Activated CD8-positive, alpha-beta T cell treated with anti-CD3 and anti-CD28 coated beads for 36 hours (primary cell): ENCODE measurements around the gene SHC1. TPM values are rescaled to one million over a fixed set of nuclear protein-coding genes. Genes with fewer than 3 reads are reported as not detected.

Source experiments
- ATAC-seq: fragments of 200-7000 bp; cut with Tn5 transposase; one replicate; pipeline ENCODE4 v1.10.0; 2021; ENCODE audit warnings: mild to moderate bottlenecking, moderate library complexity
- CTCF ChIA-PET: fragments of 350-600 bp; sonication (Branson Sonifier 250); formaldehyde crosslinking; loops from one replicate; lab custom pipeline; 2021; ENCODE audit warnings: antibody characterized with exemption; lab: Charles Lee
- POLR2A ChIA-PET: fragments of 350-600 bp; sonication (Branson Sonifier 250); formaldehyde crosslinking; loops from one replicate; lab custom pipeline; 2021; ENCODE audit warnings: antibody characterized with exemption; lab: Charles Lee
- DNase-seq: peaks from one replicate; pipeline ENCODE4 v3.0.0-alpha.2; 2020
- H3K27ac Mint-ChIP-seq: one replicate; pipeline ENCODE4 v1.8.0; 2021; ENCODE audit warnings: mild to moderate bottlenecking, mixed read lengths
- H3K27me3 Mint-ChIP-seq: one replicate; pipeline ENCODE4 v1.8.0; 2021; ENCODE audit warnings: mixed read lengths
- H3K36me3 Mint-ChIP-seq: one replicate; pipeline ENCODE4 v1.8.0; 2021; ENCODE audit warnings: low read depth, mixed read lengths
- H3K4me1 Mint-ChIP-seq: one replicate; pipeline ENCODE4 v1.8.0; 2021; ENCODE audit warnings: low read depth, mixed read lengths
- H3K4me3 Mint-ChIP-seq: one replicate; pipeline ENCODE4 v1.8.0; 2021; ENCODE audit warnings: mild to moderate bottlenecking, moderate library complexity, mixed read lengths
- H3K9me3 Mint-ChIP-seq: one replicate; pipeline ENCODE4 v1.8.0; 2021; ENCODE audit warnings: mixed read lengths
- CTCF ChIP-seq: fragments of 200-600 bp; IDR thresholded peaks from one replicate; pipeline ENCODE4 v1.8.0; 2022; ENCODE audit warnings: antibody characterized with exemption, mild to moderate bottlenecking
- intact Hi-C: fragments of 100-400 bp; cut with micrococcal nuclease; formaldehyde crosslinking; loops from one replicate; pipeline ENCODE4 v1.10.0; 2022
- microRNA-seq: library from miRNA; unstranded; fragments of <30 nt; microRNA quantifications from one replicate; pipeline ENCODE4 v1.2.0, GENCODE V29; 2022; ENCODE audit warnings: borderline microRNAs expressed, borderline replicate concordance
- total RNA-seq, 2 experiments: library from RNA; stranded (reverse); gene quantifications; one replicate each; pipeline ENCODE4 v1.2.3, GENCODE V29; 2021

Gene SHC1
- total RNA-seq, 2 experiments from 2014 or later, result 32.3 to 34.2 TPM

GRCh38 chr1:154923695-154924094 lies 46.9 kb downstream of the SHC1 start:
- Mint-ChIP-seq H3K27ac (no peak overlapping the region), H3K27me3 (no peaks in the 10 kb centered on the region), H3K4me1 (peaks cover 2% of the 10 kb centered on the region), H3K9me3 (no peaks in the 10 kb centered on the region), H3K4me3 (no peak overlapping the region), H3K36me3 (peaks cover 27% of the 10 kb centered on the region)
- POLR2A ChIA-PET, result no interaction called here
- intact Hi-C loops, result no loop called here
- DNase-seq (no peak), ATAC-seq (no peak)
- CTCF ChIA-PET, result interaction anchor here (1.3 kb wide), 1 partner anchor 11 kb away, joined by 3 read pairs; no protein-coding TSS in a partner anchor
- TF ChIP-seq CTCF, result no peak

GRCh38 chr1:154913273-154913672 lies 57.3 kb downstream of the SHC1 start:
- Mint-ChIP-seq H3K36me3 (peaks cover 8% of the 10 kb centered on the region), H3K27ac (no peak overlapping the region), H3K4me3 (no peak overlapping the region), H3K9me3 (peaks cover 1% of the 10 kb centered on the region), H3K27me3 (no peaks in the 10 kb centered on the region), H3K4me1 (no peaks in the 10 kb centered on the region)
- TF ChIP-seq CTCF, result no peak
- intact Hi-C loops, result no loop called here
- DNase-seq, result no peak
- ChIA-PET CTCF (interaction anchor here (1.2 kb wide), 1 partner anchor 31 kb away, joined by 3 read pairs; no protein-coding TSS in a partner anchor), POLR2A (no interaction called here)
- ATAC-seq, result no peak

- H3K4me3 Mint-ChIP-seq, result no peak overlapping the region
- ATAC-seq, result no peak
- H3K36me3 Mint-ChIP-seq, result peaks cover 8% of the 10 kb centered on the region
- ChIA-PET POLR2A (no interaction called here), CTCF (interaction anchor here (1.2 kb wide), 1 partner anchor 31 kb away, joined by 3 read pairs; no protein-coding TSS in a partner anchor)
- no peaks in the 10 kb centered on the region for H3K27me3 Mint-ChIP-seq
- peaks cover 1% of the 10 kb centered on the region for H3K9me3 Mint-ChIP-seq
- no peak for TF ChIP-seq CTCF
- H3K27ac Mint-ChIP-seq, result no peak overlapping the region
- no peaks in the 10 kb centered on the region for H3K4me1 Mint-ChIP-seq
- intact Hi-C loops, result no loop called here
- no peak for DNase-seq
Observed at GRCh38 chr1:154912755-154913154, 57.8 kb downstream of the SHC1 start.

Small RNA genes lying within 50 kb of the gene (microRNA-seq; reads per million reads assigned to microRNA genes)
- gene MIR4258, result not detected

Other genes with a start within 250 kb of the SHC1 start
- gene KCNN3, start 100.5 kb downstream of the SHC1 start, total RNA-seq, result under 1 TPM in 1 of 2 experiments, not detected in 1; 0.11 TPM
- 10 to 100 TPM; 32.3 to 33.2 TPM for gene PMVK, start 34.0 kb downstream of the SHC1 start, total RNA-seq
- 10 to 100 TPM; 17.7 to 19.4 TPM for gene PBXIP1, start 14.6 kb downstream of the SHC1 start, total RNA-seq
- gene PYGO2, start 9.0 kb downstream of the SHC1 start, total RNA-seq, result 10 to 100 TPM; 21.2 to 21.8 TPM
- gene CKS1B, start 3.9 kb upstream of the SHC1 start, total RNA-seq, result 100 to 1,000 TPM; 172 to 173 TPM
- 10 to 100 TPM; 31.5 to 32.9 TPM for gene FLAD1, start 12.6 kb upstream of the SHC1 start, total RNA-seq
- not detected for gene LENEP, start 22.8 kb upstream of the SHC1 start, total RNA-seq
- gene ZBTB7B, start 32.1 kb upstream of the SHC1 start, total RNA-seq, result 10 to 100 TPM; 26.3 to 26.5 TPM
- gene DCST2, start 63.0 kb upstream of the SHC1 start, total RNA-seq, result under 1 TPM; 0.20 to 0.36 TPM
- not detected for gene DCST1, start 63.1 kb upstream of the SHC1 start, total RNA-seq
- gene ADAM15, start 80.6 kb upstream of the SHC1 start, total RNA-seq, result 10 to 100 TPM; 36.4 to 37.2 TPM
- gene EFNA4, start 93.0 kb upstream of the SHC1 start, total RNA-seq, result 1 to 10 TPM; 7.1 to 7.8 TPM
- gene EFNA3, start 108.1 kb upstream of the SHC1 start, total RNA-seq, result 1 to 10 TPM; 5.1 to 8.6 TPM
- under 1 TPM; 0.59 to 0.60 TPM for gene EFNA1, start 157.1 kb upstream of the SHC1 start, total RNA-seq
- gene SLC50A1, start 165.1 kb upstream of the SHC1 start, total RNA-seq, result 10 to 100 TPM; 59.7 to 64.0 TPM
- 10 to 100 TPM; 37.1 to 38.1 TPM for gene DPM3, start 169.8 kb upstream of the SHC1 start, total RNA-seq
- 100 to 1,000 TPM; 124 to 125 TPM for gene KRTCAP2, start 202.6 kb upstream of the SHC1 start, total RNA-seq
- 1 to 10 TPM; 5.8 to 6.1 TPM for gene TRIM46, start 203.1 kb upstream of the SHC1 start, total RNA-seq
- gene THBS3, start 237.2 kb upstream of the SHC1 start, total RNA-seq, result 10 to 100 TPM; 11.1 to 12.0 TPM
- gene MTX1, start 237.9 kb upstream of the SHC1 start, total RNA-seq, result 10 to 100 TPM; 59.2 to 61.0 TPM